HG03064 (cell line): ENCODE data around the gene MOCS1.

Experiments used
- ATAC-seq: cut with Tn5 transposase; IDR thresholded peaks from one replicate; pipeline ENCODE4 v1.9.1; 2021; ENCODE audit warnings: low read depth; ENCODE audit not compliant: unreplicated experiment

Gene MOCS1

GRCh38 chr6:39905640-39905975 is 28.7 kb downstream of the MOCS1 start:
- no peak for ATAC-seq

- no peak for ATAC-seq
Measured at GRCh38 chr6:39904946-39905639, 29.2 kb downstream of the MOCS1 start.

GRCh38 chr6:39903656-39904055 is 30.6 kb downstream of the MOCS1 start:
- no peak for ATAC-seq

- ATAC-seq: no peak
Measured at GRCh38 chr6:39902786-39903465, 31.3 kb downstream of the MOCS1 start.

GRCh38 chr6:39902136-39902535 is 32.1 kb downstream of the MOCS1 start:
- ATAC-seq: no peak

- no peak for ATAC-seq
Measured at GRCh38 chr6:39901670-39902069, 32.6 kb downstream of the MOCS1 start.

GRCh38 chr6:39901116-39901655 is 33.1 kb downstream of the MOCS1 start:
- no peak for ATAC-seq

GRCh38 chr6:39899554-39900295 is 34.5 kb downstream of the MOCS1 start:
- ATAC-seq: no peak

- ATAC-seq: no peak
Measured at GRCh38 chr6:39898625-39899024, 35.6 kb downstream of the MOCS1 start.

- ATAC-seq: no peak
Measured at GRCh38 chr6:39897698-39898097, 36.6 kb downstream of the MOCS1 start.

GRCh38 chr6:39896701-39897100 is 37.6 kb downstream of the MOCS1 start:
- ATAC-seq: no peak

GRCh38 chr6:39893286-39893685 is 41.0 kb downstream of the MOCS1 start:
- no peak for ATAC-seq

- no peak for ATAC-seq
Measured at GRCh38 chr6:39892490-39893129, 41.7 kb downstream of the MOCS1 start.

GRCh38 chr6:39891976-39892375 is 42.3 kb downstream of the MOCS1 start:
- ATAC-seq: no peak

GRCh38 chr6:39891353-39891752 is 42.9 kb downstream of the MOCS1 start:
- ATAC-seq: no peak

GRCh38 chr6:39889229-39889628 is 45.0 kb downstream of the MOCS1 start:
- ATAC-seq: no peak

- no peak for ATAC-seq
Measured at GRCh38 chr6:39887692-39888450, 46.4 kb downstream of the MOCS1 start.

GRCh38 chr6:39886871-39887270 is 47.4 kb downstream of the MOCS1 start:
- no peak for ATAC-seq

- ATAC-seq: no peak
Measured at GRCh38 chr6:39885691-39886090, 48.6 kb downstream of the MOCS1 start.

- ATAC-seq: no peak
Measured at GRCh38 chr6:39884696-39885095, 49.6 kb downstream of the MOCS1 start.
